H1 (cell line): ENCODE results near the gene CX3CL1. TPM values are rescaled to one million over a fixed set of nuclear protein-coding genes. Genes with fewer than 3 reads are reported as not detected.

Experiments
- CTCF ChIA-PET: fragments of 300-600 bp; sonication (Branson Sonifier 250); formaldehyde crosslinking; loops from one replicate; lab custom pipeline; 2021; ENCODE audit not compliant: partially characterized antibody; lab: Charles Lee
- POLR2A ChIA-PET: fragments of 300-600 bp; sonication (Branson Sonifier 250); formaldehyde crosslinking; loops from one replicate; lab custom pipeline; 2021; ENCODE audit warnings: inconsistent platforms; ENCODE audit not compliant: partially characterized antibody; lab: Charles Lee
- DNase-seq, 2 experiments: peaks; one replicate each; pipeline versions ENCODE4 v3.0.0 to v3.0.0-alpha.2; 2010 to 2022; ENCODE audit warnings: low spot score in 2 of 2, low read depth in 1 of 2, mixed read lengths in 1 of 2
- FAIRE-seq: peaks from 2 replicates; lab custom pipeline; 2011; peaks lifted over from hg19 to GRCh38; lab: Jason Lieb, UNC
- H2AFZ ChIP-seq: 2 replicates; pipeline ENCODE4 v1.8.1; 2012; ENCODE audit warnings: low read length, inconsistent platforms
- H2AK5ac ChIP-seq: 2 replicates; pipeline ENCODE4 v1.6.1; 2013; ENCODE audit warnings: low read depth, low read length
- H2BK120ac ChIP-seq: replicated peaks from 2 replicates; pipeline ENCODE3; 2013; ENCODE audit warnings: low read depth, low read length, inconsistent platforms
- H2BK12ac ChIP-seq: 2 replicates; pipeline ENCODE4 v1.6.1; 2013; ENCODE audit warnings: low read depth, low read length
- H2BK15ac ChIP-seq: 2 replicates; pipeline ENCODE4 v1.6.1; 2013; ENCODE audit warnings: low read length
- H2BK20ac ChIP-seq: 2 replicates; pipeline ENCODE4 v1.6.1; 2013; ENCODE audit warnings: low read length
- H2BK5ac ChIP-seq: 2 replicates; pipeline ENCODE4 v1.6.1; 2013; ENCODE audit warnings: low read depth, low read length
- H3K14ac ChIP-seq: 2 replicates; pipeline ENCODE4 v1.6.1; 2013; ENCODE audit warnings: inconsistent platforms; ENCODE audit not compliant: insufficient read length
- H3K18ac ChIP-seq: 2 replicates; pipeline ENCODE4 v1.6.1; 2013; ENCODE audit warnings: low read length; ENCODE audit errors: extremely low read depth
- H3K23ac ChIP-seq: 2 replicates; pipeline ENCODE4 v1.6.1; 2013; ENCODE audit warnings: inconsistent platforms; ENCODE audit not compliant: insufficient read length
- H3K23me2 ChIP-seq: 2 replicates; pipeline ENCODE4 v1.6.1; 2013; ENCODE audit warnings: low read depth, low read length
- H3K27ac ChIP-seq: 2 replicates; pipeline ENCODE4 v1.6.1; 2011; ENCODE audit warnings: low read depth, low read length, inconsistent platforms
- H3K27me3 ChIP-seq, 4 experiments: replicated peaks in 1 of 4; 1 replicate in 1 of 4; 2 replicates in 3 of 4; pipeline versions ENCODE4 v1.6.1 to v1.8.1; 2011 to 2013; ENCODE audit warnings: low read length in 3 of 4, mild to moderate bottlenecking in 3 of 4, inconsistent platforms in 2 of 4, mixed read lengths in 2 of 4, moderate library complexity in 1 of 4; ENCODE audit not compliant: control insufficient read depth in 3 of 4, insufficient read depth in 3 of 4; ENCODE audit errors: extremely low read depth in 1 of 4
- H3K36me3 ChIP-seq, 4 experiments: 2 replicates each; pipeline versions ENCODE4 v1.6.1 to v1.8.1; 2011 to 2013; ENCODE audit warnings: mild to moderate bottlenecking in 4 of 4, low read length in 3 of 4, moderate library complexity in 2 of 4, control low read depth in 1 of 4, inconsistent platforms in 1 of 4; ENCODE audit not compliant: insufficient read depth in 4 of 4, control insufficient read depth in 2 of 4
- H3K4ac ChIP-seq: replicated peaks from 2 replicates; pipeline ENCODE3; 2013; ENCODE audit warnings: low read length, low read depth, mixed read lengths, inconsistent platforms; ENCODE audit not compliant: insufficient read length
- H3K4me1 ChIP-seq, 4 experiments: replicated peaks in 1 of 4; 1 replicate in 1 of 4; 2 replicates in 3 of 4; pipeline versions ENCODE4 v1.6.1 to v1.8.1; 2011 to 2013; ENCODE audit warnings: low read length in 3 of 4, inconsistent platforms in 2 of 4, mixed read lengths in 1 of 4; ENCODE audit not compliant: insufficient read depth in 4 of 4, control insufficient read depth in 3 of 4
- H3K4me2 ChIP-seq, 2 experiments: 2 replicates each; pipeline versions ENCODE4 v1.6.1 to v1.8.1; 2011 to 2013; ENCODE audit warnings: low read depth in 2 of 2, low read length in 2 of 2, control low read depth in 1 of 2, inconsistent platforms in 1 of 2, mild to moderate bottlenecking in 1 of 2; ENCODE audit not compliant: insufficient read depth in 1 of 2
- H3K4me3 ChIP-seq, 4 experiments: fragments of 200-600, 300-600 bp in 1 of 4; sonication (generic), shearing (Covaris generic), sonication (Bioruptor Twin) in 1 of 4; 2 replicates each; pipeline versions ENCODE4 v1.5.1 to v1.8.1; 2011 to 2016; ENCODE audit warnings: low read length in 4 of 4, low read depth in 3 of 4, control low read depth in 2 of 4, inconsistent platforms in 2 of 4, mild to moderate bottlenecking in 2 of 4, mixed read lengths in 1 of 4, moderate library complexity in 1 of 4; ENCODE audit not compliant: insufficient read depth in 2 of 4; ENCODE audit errors: extremely low read depth in 1 of 4
- H3K56ac ChIP-seq: replicated peaks from 2 replicates; pipeline ENCODE3; 2013; ENCODE audit warnings: low read depth, mild to moderate bottlenecking, mixed read lengths, low read length, inconsistent platforms; ENCODE audit not compliant: insufficient read length
- H3K79me1 ChIP-seq: 2 replicates; pipeline ENCODE4 v1.6.1; 2013; ENCODE audit warnings: low read depth, low read length, control low read depth
- H3K79me2 ChIP-seq, 2 experiments: 2 replicates each; pipeline versions ENCODE4 v1.6.1 to v1.8.1; 2012 to 2013; ENCODE audit warnings: low read length in 2 of 2, mild to moderate bottlenecking in 2 of 2, inconsistent platforms in 1 of 2; ENCODE audit not compliant: insufficient read depth in 2 of 2, control insufficient read depth in 1 of 2
- H3K9ac ChIP-seq, 4 experiments: replicated peaks in 1 of 4; 1 replicate in 1 of 4; 2 replicates in 3 of 4; pipeline versions ENCODE4 v1.6.1 to v1.8.1; 2011 to 2013; ENCODE audit warnings: low read depth in 3 of 4, low read length in 3 of 4, control low read depth in 2 of 4, mild to moderate bottlenecking in 2 of 4, moderate library complexity in 2 of 4, inconsistent platforms in 1 of 4; ENCODE audit errors: extremely low read depth in 1 of 4
- H3K9me3 ChIP-seq, 2 experiments: 2 replicates each; pipeline versions ENCODE4 v1.6.1 to v1.8.1; 2012 to 2013; ENCODE audit warnings: mild to moderate bottlenecking in 2 of 2, moderate library complexity in 2 of 2, control low read depth in 1 of 2, inconsistent platforms in 1 of 2, low read depth in 1 of 2, low read length in 1 of 2, mixed read lengths in 1 of 2; ENCODE audit not compliant: insufficient read depth in 2 of 2
- H4K20me1 ChIP-seq, 2 experiments: replicated peaks in 1 of 2; 2 replicates each; pipeline versions ENCODE3 to v1.8.1; 2011 to 2013; ENCODE audit warnings: inconsistent platforms in 2 of 2, low read length in 2 of 2, mild to moderate bottlenecking in 1 of 2; ENCODE audit not compliant: insufficient read depth in 2 of 2, control insufficient read depth in 1 of 2
- H4K5ac ChIP-seq: 2 replicates; pipeline ENCODE4 v1.6.1; 2013; ENCODE audit warnings: low read length, low read depth, mixed read lengths, inconsistent platforms; ENCODE audit not compliant: insufficient read length
- H4K8ac ChIP-seq: 2 replicates; pipeline ENCODE4 v1.8.0; 2013; ENCODE audit warnings: mild to moderate bottlenecking, moderate library complexity, low read length, inconsistent platforms; ENCODE audit not compliant: insufficient read depth; ENCODE audit errors: extremely low read depth
- H4K91ac ChIP-seq: replicated peaks from 2 replicates; pipeline ENCODE3; 2013; ENCODE audit warnings: low read length, mixed read lengths, inconsistent platforms; ENCODE audit not compliant: insufficient read length
- JUN ChIP-seq: IDR thresholded peaks from 2 replicates; pipeline ENCODE4 v1.6.1; 2011; ENCODE audit warnings: low read depth, mild to moderate bottlenecking, improper control_type of control experiment, low read length
- NRF1 ChIP-seq: IDR thresholded peaks from 2 replicates; pipeline ENCODE4 v1.6.1; 2011; ENCODE audit warnings: mild to moderate bottlenecking, low read depth, low read length, improper control_type of control experiment
- SP2 ChIP-seq: IDR thresholded peaks from 2 replicates; pipeline ENCODE4 v1.6.1; 2012; ENCODE audit warnings: mild to moderate bottlenecking, low read length, inconsistent platforms
- USF2 ChIP-seq: IDR thresholded peaks from 2 replicates; pipeline ENCODE4 v1.6.1; 2011; ENCODE audit warnings: low read length, improper control_type of control experiment
- WGBS, 2 experiments: shearing (Covaris generic) in 1 of 2; methylation state at CpG; one replicate each; pipeline versions ENCODE4 v1.1.6 to v1.1.7; 2013 to 2015; ENCODE audit warnings: low lambda C conversion rate in 2 of 2, mixed read lengths in 2 of 2, inconsistent platforms in 1 of 2, low coverage in 1 of 2, missing lambda C conversion rate in 1 of 2; ENCODE audit not compliant: insufficient replicate concordance in 2 of 2, insufficient coverage in 1 of 2, insufficient read length in 1 of 2; ENCODE audit errors: extremely low coverage in 1 of 2, missing lambda C conversion rate in 1 of 2; 5-methylcytosine and 5-hydroxymethylcytosine counted together
- polyA plus RNA-seq, 7 experiments: library from polyadenylated mRNA; depleted of rRNA in 3 of 7; stranded (reverse) in 5 of 7; unstranded in 2 of 7; fragments of >200 nt in 5 of 7; fragments of 200-250 nt in 2 of 7; gene quantifications; 1 replicate in 5 of 7; 2 replicates in 1 of 7; 4 replicates in 1 of 7; pipeline versions ENCODE4 v1.2.1 to v1.2.3, GENCODE V29; 2011 to 2013; ENCODE audit warnings: missing spikeins in 2 of 7, mixed read lengths in 2 of 7
- total RNA-seq: library from RNA; stranded (reverse); fragmentation: NEBNext Ultra II Directional; extraction: Animal tissue kit (Norgen Biotek cat#: 25700); gene quantifications from 2 replicates; pipeline ENCODE4 v1.2.1, GENCODE V29; 2021

CX3CL1 gene
- total and polyA plus RNA-seq, 2 of the 8 experiments (the other 6 are each of a cell fraction or from before 2014, with no cell fraction given): 1.4 to 3.0 TPM

GRCh38 chr16:57360321-57360935 lies 11.9 kb upstream of the CX3CL1 start:
- 93% methylated on average over 16 of the region's 16 CpGs; no CpG with 5 or more reads in 1 of the 2 experiments for WGBS, 2 experiments
- Histone ChIP-seq H4K5ac (no peak overlapping the region), H2AFZ (no peak overlapping the region), H2BK20ac (no peak overlapping the region), H3K9me3 (no peaks in the 10 kb centered on the region), H4K20me1 (no peaks in the 10 kb centered on the region), H2AK5ac (no peak overlapping the region), H3K27me3 (peaks cover 0 to 2% (median 0%) of the 10 kb centered on the region in 4 experiments; a peak in 1 of 7 replicates), H2BK120ac (no peak overlapping the region), H4K91ac (no peak overlapping the region), H2BK5ac (no peak overlapping the region), H3K79me2 (no peaks in the 10 kb centered on the region), H3K4me3 (no peak overlapping the region), H3K4me1 (peaks cover 0 to 2% (median 0%) of the 10 kb centered on the region in 4 experiments; a peak in 2 of 7 replicates), H3K4me2 (no peak overlapping the region), H3K4ac (no peak overlapping the region), H3K9ac (no peak overlapping the region), H3K18ac (no peak overlapping the region), H3K36me3 (no peaks in the 10 kb centered on the region), H3K27ac (no peak overlapping the region), H3K79me1 (no peaks in the 10 kb centered on the region), H2BK12ac (no peak overlapping the region), H2BK15ac (no peak overlapping the region), H3K14ac (no peak overlapping the region), H3K23me2 (no peaks in the 10 kb centered on the region), H4K8ac (no peak overlapping the region), H3K23ac (no peak overlapping the region), H3K56ac (no peak overlapping the region)
- POLR2A ChIA-PET: no interaction called here
- no peak for TF ChIP-seq NRF1
- no peak for TF ChIP-seq SP2
- no peak for TF ChIP-seq USF2
- no peak for TF ChIP-seq JUN
- CTCF ChIA-PET: interaction anchor here (0.8 to 3.4 kb wide), 4 partner anchors 9 to 58 kb away, joined by 3 to 14 read pairs (median 7); no protein-coding TSS in a partner anchor
- FAIRE-seq (no peak), DNase-seq (no peak)
